Measurements from ENCODE around the gene SCYGR3. TPM values are rescaled to one million over a fixed set of nuclear protein-coding genes. Genes with fewer than 3 reads are reported as not detected.

Gene SCYGR3
- total and polyA plus RNA-seq, 4 donors = not detected

DNA sequence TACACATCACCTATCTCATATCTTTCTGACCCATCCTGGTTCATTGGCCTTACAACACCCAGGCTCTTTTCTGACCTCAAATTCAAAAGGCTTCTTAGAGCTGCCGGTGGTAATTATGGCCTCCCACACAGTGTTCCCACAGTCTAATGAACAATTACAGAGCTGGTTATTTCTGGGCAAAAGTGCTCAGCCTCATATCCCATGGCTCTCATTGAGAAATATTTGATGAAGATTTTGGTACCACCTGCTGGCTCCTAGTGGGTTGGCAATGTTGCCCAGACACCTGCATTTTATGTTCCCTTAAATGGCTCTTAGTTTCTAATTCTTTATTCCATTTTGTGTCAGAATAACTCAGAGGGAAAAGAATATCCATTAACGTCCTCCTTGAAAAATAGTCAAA lies 36.0 kb downstream of the SCYGR3 start:
- no peak overlapping the region for H3K9ac ChIP-seq (ENCODE audit: insufficient read depth in 1 of 2, low read length in 2 of 2)
- H3K36me3 ChIP-seq (ENCODE audit: control insufficient read depth in 4 of 4, insufficient read depth in 4 of 4, low read length in 4 of 4) = no peaks in the 10 kb centered on the region
- H3K27ac ChIP-seq (ENCODE audit: low read depth in 1 of 2, low read length in 1 of 2) = no peak overlapping the region
- TF ChIP-seq, protein P1, sequence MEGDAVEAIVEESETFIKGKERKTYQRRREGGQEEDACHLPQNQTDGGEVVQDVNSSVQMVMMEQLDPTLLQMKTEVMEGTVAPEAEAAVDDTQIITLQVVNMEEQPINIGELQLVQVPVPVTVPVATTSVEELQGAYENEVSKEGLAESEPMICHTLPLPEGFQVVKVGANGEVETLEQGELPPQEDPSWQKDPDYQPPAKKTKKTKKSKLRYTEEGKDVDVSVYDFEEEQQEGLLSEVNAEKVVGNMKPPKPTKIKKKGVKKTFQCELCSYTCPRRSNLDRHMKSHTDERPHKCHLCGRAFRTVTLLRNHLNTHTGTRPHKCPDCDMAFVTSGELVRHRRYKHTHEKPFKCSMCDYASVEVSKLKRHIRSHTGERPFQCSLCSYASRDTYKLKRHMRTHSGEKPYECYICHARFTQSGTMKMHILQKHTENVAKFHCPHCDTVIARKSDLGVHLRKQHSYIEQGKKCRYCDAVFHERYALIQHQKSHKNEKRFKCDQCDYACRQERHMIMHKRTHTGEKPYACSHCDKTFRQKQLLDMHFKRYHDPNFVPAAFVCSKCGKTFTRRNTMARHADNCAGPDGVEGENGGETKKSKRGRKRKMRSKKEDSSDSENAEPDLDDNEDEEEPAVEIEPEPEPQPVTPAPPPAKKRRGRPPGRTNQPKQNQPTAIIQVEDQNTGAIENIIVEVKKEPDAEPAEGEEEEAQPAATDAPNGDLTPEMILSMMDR (IDR thresholded peaks at IDR 0.05; ENCODE audit: control extremely low read depth, extremely low read depth) = no peak
- no peaks in the 10 kb centered on the region for H3K4me1 ChIP-seq (ENCODE audit: control insufficient read depth in 5 of 5, insufficient read depth in 5 of 5, low read length in 5 of 5)
- no peak for ATAC-seq (ENCODE audit: insufficient read depth, low FRiP score)
- H3K9me3 ChIP-seq (ENCODE audit: control insufficient read depth in 4 of 4, insufficient read depth in 3 of 4, low read length in 3 of 4) = peaks cover 0 to 6% (median 2%) of the 10 kb centered on the region in 4 donors
- H3K27me3 ChIP-seq (ENCODE audit: control insufficient read depth in 3 of 3, insufficient read depth in 3 of 3, low read length in 2 of 3) = no peaks in the 10 kb centered on the region
- WGBS, 2 donors = 88 to 96% methylated on average over 2 of the region's 2 CpGs
- no peak for DNase-seq
- H3K4me3 ChIP-seq = no peak overlapping the region

- TF ChIP-seq, protein P1 (IDR thresholded peaks at IDR 0.05; ENCODE audit: control extremely low read depth, extremely low read depth) = no peak
- H3K36me3 ChIP-seq (ENCODE audit: control insufficient read depth in 4 of 4, insufficient read depth in 4 of 4, low read length in 4 of 4) = no peaks in the 10 kb centered on the region
- ATAC-seq (ENCODE audit: insufficient read depth, low FRiP score) = no peak
- H3K4me1 ChIP-seq (ENCODE audit: control insufficient read depth in 5 of 5, insufficient read depth in 5 of 5, low read length in 5 of 5) = no peaks in the 10 kb centered on the region
- 40 to 66% methylated on average over 2 of the region's 2 CpGs for WGBS, 2 donors
- H3K9ac ChIP-seq (ENCODE audit: insufficient read depth in 1 of 2, low read length in 2 of 2) = no peak overlapping the region
- H3K27ac ChIP-seq (ENCODE audit: low read depth in 1 of 2, low read length in 1 of 2) = no peak overlapping the region
- no peak for DNase-seq
- no peaks in the 10 kb centered on the region for H3K27me3 ChIP-seq (ENCODE audit: control insufficient read depth in 3 of 3, insufficient read depth in 3 of 3, low read length in 2 of 3)
- H3K9me3 ChIP-seq (ENCODE audit: control insufficient read depth in 4 of 4, insufficient read depth in 3 of 4, low read length in 3 of 4) = no peaks in the 10 kb centered on the region
- no peak overlapping the region for H3K4me3 ChIP-seq
These were observed 37.1 kb downstream of the SCYGR3 start for GRCh38 chr2:227577555-227577954.

DNA sequence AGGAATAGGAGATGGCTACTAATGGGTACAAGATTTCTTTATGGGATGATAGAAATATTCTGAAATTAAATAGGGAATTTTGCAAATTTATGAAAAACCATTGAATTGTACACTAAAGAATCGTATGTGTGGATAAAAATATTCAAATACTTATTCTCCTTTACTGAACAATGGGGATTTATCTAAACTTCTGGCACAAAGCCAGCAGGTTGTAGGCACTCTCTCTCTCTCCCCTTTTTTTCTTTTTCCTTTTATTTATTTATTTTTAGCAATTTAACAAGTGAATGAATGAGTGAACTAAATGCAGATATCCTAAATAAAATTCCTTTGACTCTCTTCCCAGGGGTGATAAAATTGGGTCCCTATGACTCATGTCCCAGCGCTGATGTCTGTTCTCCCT lies 37.8 kb downstream of the SCYGR3 start:
- 75 to 82% methylated on average over 2 of the region's 2 CpGs for WGBS, 2 donors
- H3K36me3 ChIP-seq (ENCODE audit: control insufficient read depth in 4 of 4, insufficient read depth in 4 of 4, low read length in 4 of 4) = no peaks in the 10 kb centered on the region

GRCh38 chr2:227576110-227576509 lies 38.5 kb downstream of the SCYGR3 start:
- no peak overlapping the region for H3K27ac ChIP-seq (ENCODE audit: low read depth in 1 of 2, low read length in 1 of 2)
- DNase-seq (no peak), ATAC-seq (ENCODE audit: insufficient read depth, low FRiP score) (no peak)
- no peak overlapping the region for H3K9ac ChIP-seq (ENCODE audit: insufficient read depth in 1 of 2, low read length in 2 of 2)
- H3K9me3 ChIP-seq (ENCODE audit: control insufficient read depth in 4 of 4, insufficient read depth in 3 of 4, low read length in 3 of 4) = no peaks in the 10 kb centered on the region
- no peaks in the 10 kb centered on the region for H3K4me1 ChIP-seq (ENCODE audit: control insufficient read depth in 5 of 5, insufficient read depth in 5 of 5, low read length in 5 of 5)
- H3K36me3 ChIP-seq (ENCODE audit: control insufficient read depth in 4 of 4, insufficient read depth in 4 of 4, low read length in 4 of 4) = no peaks in the 10 kb centered on the region
- H3K27me3 ChIP-seq (ENCODE audit: control insufficient read depth in 3 of 3, insufficient read depth in 3 of 3, low read length in 2 of 3) = no peaks in the 10 kb centered on the region
- TF ChIP-seq, protein P1 (IDR thresholded peaks at IDR 0.05; ENCODE audit: control extremely low read depth, extremely low read depth) = no peak
- H3K4me3 ChIP-seq = no peak overlapping the region

More for the DNA sequence above, 37.8 kb downstream of the SCYGR3 start:
- no peaks in the 10 kb centered on the region for H3K4me1 ChIP-seq (ENCODE audit: control insufficient read depth in 5 of 5, insufficient read depth in 5 of 5, low read length in 5 of 5)
- ATAC-seq (ENCODE audit: insufficient read depth, low FRiP score) = no peak
- no peaks in the 10 kb centered on the region for H3K27me3 ChIP-seq (ENCODE audit: control insufficient read depth in 3 of 3, insufficient read depth in 3 of 3, low read length in 2 of 3)
- no peak overlapping the region for H3K27ac ChIP-seq (ENCODE audit: low read depth in 1 of 2, low read length in 1 of 2)
- no peak overlapping the region for H3K9ac ChIP-seq (ENCODE audit: insufficient read depth in 1 of 2, low read length in 2 of 2)
- no peak overlapping the region for H3K4me3 ChIP-seq
- no peaks in the 10 kb centered on the region for H3K9me3 ChIP-seq (ENCODE audit: control insufficient read depth in 4 of 4, insufficient read depth in 3 of 4, low read length in 3 of 4)
- no peak for DNase-seq
- TF ChIP-seq, protein P1 (IDR thresholded peaks at IDR 0.05; ENCODE audit: control extremely low read depth, extremely low read depth) = no peak
